Measurements from ENCODE around the gene ANTXR1. TPM values are rescaled to one million over a fixed set of nuclear protein-coding genes. Genes with fewer than 3 reads are reported as not detected.

Gene ANTXR1
- total RNA-seq, 1 experiment from 2014 or later = 48.3 TPM

- DNase-seq = no peak
- no peaks in the 10 kb centered on the region for H3K9me2 ChIP-seq (ENCODE audit: insufficient read depth)
- H3K79me2 ChIP-seq (ENCODE audit: low read depth) = no peaks in the 10 kb centered on the region
- H3K4me1 ChIP-seq (replicated peaks; ENCODE audit: insufficient read depth) = no peaks in the 10 kb centered on the region; the same call in 1 of the 2 replicates
- no peaks in the 10 kb centered on the region for H4K20me1 ChIP-seq (ENCODE audit: insufficient read depth)
- no peaks in the 10 kb centered on the region for H3F3A ChIP-seq (ENCODE audit: insufficient read depth, low read depth)
- no peaks in the 10 kb centered on the region for H3K27me3 ChIP-seq (ENCODE audit: insufficient read depth, low read depth)
- no TSS peak for BruUV-seq (replicated peaks)
- intact Hi-C loops (cut with micrococcal nuclease; ENCODE audit: unreplicated experiment) = no loop called here
- POLR2A ChIA-PET (ENCODE audit: unreplicated experiment) = no interaction called here
- H3K36me3 ChIP-seq (ENCODE audit: low read depth) = no peaks in the 10 kb centered on the region
- no peak overlapping the region for H3K27ac ChIP-seq
- no peak for TF ChIP-seq EZH2 (IDR thresholded peaks at IDR 0.05; ENCODE audit: low read depth)
- no peak for TF ChIP-seq CTCF (conservative IDR thresholded peaks at IDR 0.05)
- no peak overlapping the region for H3K4me2 ChIP-seq
- H2AFZ ChIP-seq = no peak overlapping the region
- H3K9me3 ChIP-seq (ENCODE audit: insufficient read depth, low read depth) = no peaks in the 10 kb centered on the region
- no peak overlapping the region for H3K4me3 ChIP-seq
- CTCF ChIA-PET = no interaction called here
Observed at GRCh38 chr2:69055688-69056470, 42.9 kb downstream of the ANTXR1 start.

- no peaks in the 10 kb centered on the region for H3K4me1 ChIP-seq (replicated peaks; ENCODE audit: insufficient read depth)
- no peaks in the 10 kb centered on the region; the same call in 1 of the 2 replicates for H3K9me2 ChIP-seq (ENCODE audit: insufficient read depth)
- BruUV-seq (replicated peaks) = no TSS peak
- H2AFZ ChIP-seq = no peak overlapping the region
- no peak for TF ChIP-seq EZH2 (IDR thresholded peaks at IDR 0.05; ENCODE audit: low read depth)
- no peak for TF ChIP-seq CTCF (conservative IDR thresholded peaks at IDR 0.05)
- DNase-seq = no peak
- no peaks in the 10 kb centered on the region for H3F3A ChIP-seq (ENCODE audit: insufficient read depth, low read depth)
- intact Hi-C loops (cut with micrococcal nuclease; ENCODE audit: unreplicated experiment) = no loop called here
- H3K27me3 ChIP-seq (ENCODE audit: insufficient read depth, low read depth) = no peaks in the 10 kb centered on the region
- no peaks in the 10 kb centered on the region for H3K36me3 ChIP-seq (ENCODE audit: low read depth)
- no peaks in the 10 kb centered on the region for H3K79me2 ChIP-seq (ENCODE audit: low read depth)
- H3K4me3 ChIP-seq = no peak overlapping the region
- ChIA-PET POLR2A (ENCODE audit: unreplicated experiment) (no interaction called here), CTCF (no interaction called here)
- H3K9me3 ChIP-seq (ENCODE audit: insufficient read depth, low read depth) = no peaks in the 10 kb centered on the region
- H3K27ac ChIP-seq = no peak overlapping the region
- H4K20me1 ChIP-seq (ENCODE audit: insufficient read depth) = no peaks in the 10 kb centered on the region
- no peak overlapping the region for H3K4me2 ChIP-seq
Observed at GRCh38 chr2:69057660-69058059, 44.7 kb downstream of the ANTXR1 start.

GRCh38 chr2:69059731-69060290, 46.8 kb downstream of the ANTXR1 start:
- no peaks in the 10 kb centered on the region for H3K9me3 ChIP-seq (ENCODE audit: insufficient read depth, low read depth)
- H3F3A ChIP-seq (ENCODE audit: insufficient read depth, low read depth) = no peaks in the 10 kb centered on the region
- ChIA-PET POLR2A (ENCODE audit: unreplicated experiment) (no interaction called here), CTCF (no interaction called here)
- no peaks in the 10 kb centered on the region for H3K36me3 ChIP-seq (ENCODE audit: low read depth)
- H3K79me2 ChIP-seq (ENCODE audit: low read depth) = no peaks in the 10 kb centered on the region
- BruUV-seq (replicated peaks) = no TSS peak
- no peak for TF ChIP-seq CTCF (conservative IDR thresholded peaks at IDR 0.05)
- no peak for TF ChIP-seq EZH2 (IDR thresholded peaks at IDR 0.05; ENCODE audit: low read depth)
- no peak overlapping the region for H3K27ac ChIP-seq
- no peaks in the 10 kb centered on the region for H3K4me1 ChIP-seq (replicated peaks; ENCODE audit: insufficient read depth)
- no peak for DNase-seq
- no peak overlapping the region for H2AFZ ChIP-seq
- no peak overlapping the region for H3K4me2 ChIP-seq
- H3K9me2 ChIP-seq (ENCODE audit: insufficient read depth) = no peaks in the 10 kb centered on the region; the same call in 1 of the 2 replicates
- H3K4me3 ChIP-seq = no peak overlapping the region
- no peaks in the 10 kb centered on the region for H4K20me1 ChIP-seq (ENCODE audit: insufficient read depth)
- H3K27me3 ChIP-seq (ENCODE audit: insufficient read depth, low read depth) = no peaks in the 10 kb centered on the region
- intact Hi-C loops (cut with micrococcal nuclease; ENCODE audit: unreplicated experiment) = no loop called here
